CD8-positive, alpha-beta memory T cell (primary cell): ENCODE results near the gene PHOSPHO2. TPM values are rescaled to one million over a fixed set of nuclear protein-coding genes. Genes with fewer than 3 reads are reported as not detected.
"Not testable (repeated sequence)": the region's sequence is repeated elsewhere in the genome, so short reads cannot be mapped to it uniquely, and the experiment has no call there.

Experiments used
- CTCF ChIA-PET: fragments of 350-600 bp; sonication (Branson Sonifier 250); formaldehyde crosslinking; loops from one replicate; lab custom pipeline; 2021; ENCODE audit warnings: antibody characterized with exemption; lab: Charles Lee
- POLR2A ChIA-PET: fragments of 350-600 bp; sonication (Branson Sonifier 250); formaldehyde crosslinking; loops from one replicate; lab custom pipeline; 2021; ENCODE audit warnings: antibody characterized with exemption; lab: Charles Lee
- DNase-seq, 5 donors: peaks; one replicate each; pipeline versions ENCODE4 v3.0.0 to v3.0.0-alpha.2; 2020 to 2022; ENCODE audit warnings: mixed read lengths in 1 of 5
- H3K27ac ChIP-seq: one replicate; pipeline ENCODE4 v1.7.0; 2013; ENCODE audit warnings: low read depth, mild to moderate bottlenecking, low read length, moderate library complexity
- H3K27me3 ChIP-seq: 2 replicates; pipeline ENCODE4 v1.7.0; 2013; ENCODE audit warnings: low read length, mild to moderate bottlenecking; ENCODE audit not compliant: insufficient read depth, poor library complexity, severe bottlenecking
- H3K36me3 ChIP-seq: 2 replicates; pipeline ENCODE4 v1.7.0; 2013; ENCODE audit warnings: mild to moderate bottlenecking, low read length, moderate library complexity; ENCODE audit not compliant: insufficient read depth
- H3K4me1 ChIP-seq: 2 replicates; pipeline ENCODE4 v1.7.0; 2013; ENCODE audit warnings: mild to moderate bottlenecking, low read length, moderate library complexity; ENCODE audit not compliant: insufficient read depth
- H3K4me3 ChIP-seq: 2 replicates; pipeline ENCODE4 v1.7.0; 2013; ENCODE audit warnings: mild to moderate bottlenecking, low read length
- H3K9me3 ChIP-seq: 2 replicates; pipeline ENCODE4 v1.7.0; 2013; ENCODE audit warnings: mild to moderate bottlenecking, low read length
- H3K27ac Mint-ChIP-seq, 8 donors: one replicate each; pipeline ENCODE4 v1.8.0; 2020 to 2021; ENCODE audit warnings: mixed read lengths in 8 of 8, mild to moderate bottlenecking in 6 of 8, inconsistent platforms in 3 of 8, moderate library complexity in 3 of 8
- H3K27me3 Mint-ChIP-seq, 2 donors: one replicate each; pipeline ENCODE4 v1.8.0; 2020 to 2021; ENCODE audit warnings: mixed read lengths in 2 of 2, mild to moderate bottlenecking in 1 of 2, moderate library complexity in 1 of 2
- H3K36me3 Mint-ChIP-seq, 3 donors: one replicate each; pipeline ENCODE4 v1.8.0; 2020 to 2021; ENCODE audit warnings: mixed read lengths in 3 of 3, inconsistent platforms in 1 of 3, mild to moderate bottlenecking in 1 of 3
- H3K4me1 Mint-ChIP-seq, 3 donors: one replicate each; pipeline ENCODE4 v1.8.0; 2020 to 2021; ENCODE audit warnings: mixed read lengths in 3 of 3, inconsistent platforms in 1 of 3, mild to moderate bottlenecking in 1 of 3
- H3K4me3 Mint-ChIP-seq, 7 donors: one replicate each; pipeline ENCODE4 v1.8.0; 2020 to 2021; ENCODE audit warnings: mixed read lengths in 7 of 7, mild to moderate bottlenecking in 6 of 7, moderate library complexity in 4 of 7, inconsistent platforms in 2 of 7
- H3K9me3 Mint-ChIP-seq, 5 donors: one replicate each; pipeline ENCODE4 v1.8.0; 2020 to 2022; ENCODE audit warnings: mixed read lengths in 5 of 5, mild to moderate bottlenecking in 3 of 5, moderate library complexity in 2 of 5, inconsistent platforms in 1 of 5
- polyA plus RNA-seq: library from polyadenylated mRNA; unstranded; fragments of 300-500 nt; fragmentation: Illumina TruSeq; gene quantifications from one replicate; pipeline ENCODE4 v1.2.3, GENCODE V29; 2021
- total RNA-seq, 2 experiments: library from RNA; stranded (reverse); gene quantifications; one replicate each; pipeline ENCODE4 v1.2.3, GENCODE V29; 2021

The PHOSPHO2 gene
- total and polyA plus RNA-seq, 3 experiments from 2014 or later = 4.5 to 6.3 (median 4.9) TPM

GRCh38 chr2:169686825-169687224, 7.4 kb upstream of the PHOSPHO2 start:
- DNase-seq, H3K4me3 Mint-ChIP-seq, POLR2A ChIA-PET, H3K27ac ChIP-seq, CTCF ChIA-PET, H3K27me3 ChIP-seq, H3K4me3 ChIP-seq, H3K27me3 Mint-ChIP-seq, H3K36me3 ChIP-seq, H3K9me3 ChIP-seq: not testable (repeated sequence)
- Mint-ChIP-seq H3K27ac (peak overlapping the region in 1 of 8 donors; percentile 62), H3K9me3 (peaks cover 8 to 15% (median 13%) of the 10 kb centered on the region in 5 donors), H3K4me1 (peaks cover 22 to 25% (median 25%) of the 10 kb centered on the region in 3 donors), H3K36me3 (peaks cover 0 to 14% (median 1%) of the 10 kb centered on the region in 3 donors)
- peaks cover 11% of the 10 kb centered on the region for H3K4me1 ChIP-seq

- H3K4me3 ChIP-seq, H3K9me3 ChIP-seq, POLR2A ChIA-PET, CTCF ChIA-PET, H3K4me1 ChIP-seq, H3K27me3 ChIP-seq, DNase-seq, H3K36me3 ChIP-seq, H3K4me3 Mint-ChIP-seq, H3K27ac ChIP-seq: not testable (repeated sequence)
- Mint-ChIP-seq H3K9me3 (peaks cover 8 to 16% (median 13%) of the 10 kb centered on the region in 5 donors), H3K36me3 (peaks cover 0 to 15% (median 1%) of the 10 kb centered on the region in 3 donors), H3K27ac (peak overlapping the region in 1 of 8 donors; percentile 15), H3K4me1 (peaks cover 14 to 17% (median 17%) of the 10 kb centered on the region in 3 donors), H3K27me3 (peaks cover 0 to 12% of the 10 kb centered on the region in 2 donors)
These were observed 6.3 kb upstream of the PHOSPHO2 start for GRCh38 chr2:169687943-169688342.

GRCh38 chr2:169690958-169691357, 3.3 kb upstream of the PHOSPHO2 start:
- no peak for DNase-seq
- Histone ChIP-seq H3K27ac (no peak overlapping the region), H3K36me3 (no peaks in the 10 kb centered on the region), H3K9me3 (no peaks in the 10 kb centered on the region), H3K27me3 (no peaks in the 10 kb centered on the region), H3K4me3 (no peak overlapping the region), H3K4me1 (peaks cover 8% of the 10 kb centered on the region)
- Mint-ChIP-seq H3K27me3 (peaks cover 0 to 21% of the 10 kb centered on the region in 2 donors), H3K36me3 (peaks cover 0 to 15% (median 10%) of the 10 kb centered on the region in 3 donors), H3K4me1 (peaks cover 15 to 23% (median 16%) of the 10 kb centered on the region in 3 donors), H3K4me3 (peak overlapping the region in 1 of 7 donors; percentile 45), H3K9me3 (peaks cover 8 to 16% (median 13%) of the 10 kb centered on the region in 5 donors), H3K27ac (peak overlapping the region in 3 of 8 donors; percentile 0 to 43 (median 21))
- POLR2A ChIA-PET = no interaction called here
- CTCF ChIA-PET = no interaction called here

GRCh38 chr2:169692718-169693117, 1.6 kb upstream of the PHOSPHO2 start:
- H3K4me3 Mint-ChIP-seq = peak overlapping the region in 2 of 7 donors; percentile 13 to 56
- POLR2A ChIA-PET = interaction anchor here (1.2 kb wide), 1 partner anchor 135 kb away, joined by 3 read pairs; the partner anchor contains the start of gene UBR3
- peaks cover 15 to 27% (median 16%) of the 10 kb centered on the region in 3 donors for H3K4me1 Mint-ChIP-seq
- Histone ChIP-seq H3K27me3 (no peaks in the 10 kb centered on the region), H3K4me1 (peaks cover 8% of the 10 kb centered on the region), H3K9me3 (no peaks in the 10 kb centered on the region), H3K36me3 (no peaks in the 10 kb centered on the region), H3K4me3 (no peak overlapping the region), H3K27ac (no peak overlapping the region)
- peaks cover 0 to 21% of the 10 kb centered on the region in 2 donors for H3K27me3 Mint-ChIP-seq
- H3K36me3 Mint-ChIP-seq = peaks cover 2 to 16% (median 15%) of the 10 kb centered on the region in 3 donors
- H3K27ac Mint-ChIP-seq = peak overlapping the region in 6 of 8 donors; percentile 53 to 98 (median 68)
- CTCF ChIA-PET = interaction anchor here (1.1 to 1.5 kb wide), 2 partner anchors 13 to 108 kb away, joined by 3 to 4 read pairs; no protein-coding TSS in a partner anchor
- peaks cover 8 to 16% (median 13%) of the 10 kb centered on the region in 5 donors for H3K9me3 Mint-ChIP-seq
- DNase-seq = no peak

GRCh38 chr2:169693360-169693759, 909 bp upstream of the PHOSPHO2 start:
- Mint-ChIP-seq H3K36me3 (peaks cover 3 to 18% (median 15%) of the 10 kb centered on the region in 3 donors), H3K27me3 (peaks cover 0 to 21% of the 10 kb centered on the region in 2 donors), H3K4me1 (peaks cover 15 to 27% (median 16%) of the 10 kb centered on the region in 3 donors), H3K27ac (peak overlapping the region; percentile 96 to 100 (median 99)), H3K9me3 (peaks cover 8 to 16% (median 13%) of the 10 kb centered on the region in 5 donors), H3K4me3 (peak overlapping the region; percentile 87 to 96 (median 91))
- H3K4me3 ChIP-seq = no peak overlapping the region
- peaks cover 8% of the 10 kb centered on the region for H3K4me1 ChIP-seq
- no peaks in the 10 kb centered on the region for H3K9me3 ChIP-seq
- H3K27ac ChIP-seq = peak overlapping the region; percentile 95
- DNase-seq = peak in 3 of 5 donors; percentile 28 to 56 (median 31)
- H3K27me3 ChIP-seq = no peaks in the 10 kb centered on the region
- ChIA-PET POLR2A (interaction anchor here (0.5 to 2.4 kb wide), 4 partner anchors 10 to 548 kb away, joined by 3 to 9 read pairs (median 6); partner anchors contain the start of gene UBR3), CTCF (interaction anchor here (1.1 to 1.5 kb wide), 3 partner anchors 10 to 109 kb away, joined by 3 to 4 read pairs (median 3); no protein-coding TSS in a partner anchor)
- no peaks in the 10 kb centered on the region for H3K36me3 ChIP-seq

- H3K4me1 Mint-ChIP-seq = peaks cover 15 to 29% (median 16%) of the 10 kb centered on the region in 3 donors
- H3K4me3 ChIP-seq = peak overlapping the region; percentile 74
- no peak for DNase-seq
- CTCF ChIA-PET = no interaction called here
- peak overlapping the region; percentile 95 for H3K27ac ChIP-seq
- H3K4me3 Mint-ChIP-seq = peak overlapping the region; percentile 87 to 96 (median 91)
- H3K36me3 ChIP-seq = no peaks in the 10 kb centered on the region
- peaks cover 8% of the 10 kb centered on the region for H3K4me1 ChIP-seq
- H3K9me3 ChIP-seq = no peaks in the 10 kb centered on the region
- peaks cover 8 to 13% (median 11%) of the 10 kb centered on the region in 5 donors for H3K9me3 Mint-ChIP-seq
- no peaks in the 10 kb centered on the region for H3K27me3 ChIP-seq
- peak overlapping the region; percentile 96 to 100 (median 99) for H3K27ac Mint-ChIP-seq
- POLR2A ChIA-PET = interaction anchor here (1.3 to 2.4 kb wide), 2 partner anchors 12 to 110 kb away, joined by 5 to 9 read pairs; no protein-coding TSS in a partner anchor
- peaks cover 0 to 21% of the 10 kb centered on the region in 2 donors for H3K27me3 Mint-ChIP-seq
- peaks cover 9 to 30% (median 11%) of the 10 kb centered on the region in 3 donors for H3K36me3 Mint-ChIP-seq
These were observed 608 bp downstream of the PHOSPHO2 start for GRCh38 chr2:169694894-169695260.

GRCh38 chr2:169696381-169696780, 2.1 kb downstream of the PHOSPHO2 start:
- no peak overlapping the region for H3K4me3 ChIP-seq
- H3K9me3 ChIP-seq = no peaks in the 10 kb centered on the region
- Mint-ChIP-seq H3K36me3 (peaks cover 10 to 40% (median 11%) of the 10 kb centered on the region in 3 donors), H3K4me1 (peaks cover 15 to 29% (median 16%) of the 10 kb centered on the region in 3 donors), H3K4me3 (peak overlapping the region in 3 of 7 donors; percentile 5 to 15 (median 14)), H3K27ac (peak overlapping the region in 1 of 8 donors; percentile 45), H3K27me3 (peaks cover 0 to 18% of the 10 kb centered on the region in 2 donors), H3K9me3 (peaks cover 4 to 5% (median 5%) of the 10 kb centered on the region in 5 donors)
- no peak for DNase-seq
- H3K27ac ChIP-seq = no peak overlapping the region
- peaks cover 8% of the 10 kb centered on the region for H3K4me1 ChIP-seq
- no peaks in the 10 kb centered on the region for H3K36me3 ChIP-seq
- POLR2A ChIA-PET = no interaction called here
- CTCF ChIA-PET = no interaction called here
- no peaks in the 10 kb centered on the region for H3K27me3 ChIP-seq

- H3K36me3 ChIP-seq, H3K4me3 Mint-ChIP-seq, H3K27ac ChIP-seq, DNase-seq, H3K27me3 Mint-ChIP-seq, CTCF ChIA-PET, H3K9me3 Mint-ChIP-seq, H3K4me3 ChIP-seq, H3K4me1 ChIP-seq, H3K9me3 ChIP-seq, H3K27me3 ChIP-seq: not testable (repeated sequence)
- POLR2A ChIA-PET = interaction anchor here (0.6 kb wide), 1 partner anchor 808 kb away, joined by 3 read pairs; no protein-coding TSS in a partner anchor
- Mint-ChIP-seq H3K27ac (peak overlapping the region in 1 of 8 donors; percentile 51), H3K36me3 (peaks cover 5 to 50% (median 13%) of the 10 kb centered on the region in 3 donors), H3K4me1 (peaks cover 7 to 18% (median 7%) of the 10 kb centered on the region in 3 donors)
These were observed 4.9 kb downstream of the PHOSPHO2 start for GRCh38 chr2:169699173-169699572.
